ENCODE data around the gene ELOVL5.

The ELOVL5 gene

DNA sequence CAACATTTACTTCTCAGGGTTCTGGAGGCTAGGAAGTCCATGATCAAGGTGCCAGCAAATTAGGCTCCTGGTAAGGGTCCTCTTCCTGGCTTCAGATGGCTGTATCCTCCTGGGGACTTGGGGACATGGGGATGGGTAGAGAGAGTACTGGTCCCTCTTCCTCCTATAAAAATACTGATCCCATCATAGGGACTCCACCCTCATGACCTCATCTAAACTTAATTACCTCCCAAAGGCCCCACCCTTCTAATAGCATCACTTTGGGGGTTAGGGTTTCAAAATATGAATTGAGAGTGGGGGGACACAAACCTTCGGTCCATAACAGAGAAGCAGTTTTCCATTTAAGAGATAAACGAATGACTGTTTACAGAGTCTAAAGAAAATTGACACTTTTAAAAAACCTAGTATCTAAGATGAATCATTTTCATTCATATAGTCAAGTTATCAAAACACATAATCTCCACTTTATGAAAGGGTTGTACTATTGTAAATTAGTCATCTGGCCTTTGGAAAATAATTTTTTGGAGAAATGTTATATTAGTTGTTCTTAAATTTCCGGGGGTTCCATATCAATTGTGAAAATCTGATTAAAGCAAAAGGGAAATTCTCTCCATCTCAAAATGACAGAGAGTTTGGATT, 33.5 kb downstream of the ELOVL5 start:
- no peak overlapping the region for H3K27ac ChIP-seq
- TF ChIP-seq, protein P1, sequence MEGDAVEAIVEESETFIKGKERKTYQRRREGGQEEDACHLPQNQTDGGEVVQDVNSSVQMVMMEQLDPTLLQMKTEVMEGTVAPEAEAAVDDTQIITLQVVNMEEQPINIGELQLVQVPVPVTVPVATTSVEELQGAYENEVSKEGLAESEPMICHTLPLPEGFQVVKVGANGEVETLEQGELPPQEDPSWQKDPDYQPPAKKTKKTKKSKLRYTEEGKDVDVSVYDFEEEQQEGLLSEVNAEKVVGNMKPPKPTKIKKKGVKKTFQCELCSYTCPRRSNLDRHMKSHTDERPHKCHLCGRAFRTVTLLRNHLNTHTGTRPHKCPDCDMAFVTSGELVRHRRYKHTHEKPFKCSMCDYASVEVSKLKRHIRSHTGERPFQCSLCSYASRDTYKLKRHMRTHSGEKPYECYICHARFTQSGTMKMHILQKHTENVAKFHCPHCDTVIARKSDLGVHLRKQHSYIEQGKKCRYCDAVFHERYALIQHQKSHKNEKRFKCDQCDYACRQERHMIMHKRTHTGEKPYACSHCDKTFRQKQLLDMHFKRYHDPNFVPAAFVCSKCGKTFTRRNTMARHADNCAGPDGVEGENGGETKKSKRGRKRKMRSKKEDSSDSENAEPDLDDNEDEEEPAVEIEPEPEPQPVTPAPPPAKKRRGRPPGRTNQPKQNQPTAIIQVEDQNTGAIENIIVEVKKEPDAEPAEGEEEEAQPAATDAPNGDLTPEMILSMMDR (conservative IDR thresholded peaks at IDR 0.05): no peak

DNA sequence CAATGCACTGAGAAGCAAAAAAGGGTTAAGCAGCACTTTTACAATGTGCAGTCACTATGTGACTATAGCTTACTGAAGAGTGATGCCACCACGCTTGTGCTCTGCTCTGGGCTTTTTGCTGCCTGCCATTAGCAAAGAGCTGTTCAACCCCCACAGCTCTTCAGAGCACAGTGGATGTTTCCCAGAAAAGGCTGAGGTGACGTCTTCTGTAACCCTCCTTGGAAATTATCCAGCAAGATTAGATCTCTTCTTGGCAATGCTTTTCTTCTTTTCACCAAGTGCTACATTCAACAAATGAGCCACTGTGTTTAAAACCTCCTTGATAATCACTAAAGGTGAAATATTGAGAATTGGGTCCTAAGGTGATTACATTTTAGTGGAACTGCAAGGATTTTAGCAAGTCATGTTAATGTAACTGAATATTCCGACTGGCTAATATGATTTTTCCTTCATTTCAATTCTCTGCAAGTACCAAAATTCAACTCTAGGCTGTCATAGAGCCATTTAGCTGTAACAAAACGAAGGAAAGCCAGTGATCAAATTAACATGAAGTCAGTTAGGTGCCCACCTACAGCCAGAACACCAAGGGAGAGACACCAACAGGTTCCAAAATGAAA, 34.9 kb downstream of the ELOVL5 start:
- no peak overlapping the region for H3K27ac ChIP-seq
- TF ChIP-seq, protein P1 (conservative IDR thresholded peaks at IDR 0.05): no peak

DNA sequence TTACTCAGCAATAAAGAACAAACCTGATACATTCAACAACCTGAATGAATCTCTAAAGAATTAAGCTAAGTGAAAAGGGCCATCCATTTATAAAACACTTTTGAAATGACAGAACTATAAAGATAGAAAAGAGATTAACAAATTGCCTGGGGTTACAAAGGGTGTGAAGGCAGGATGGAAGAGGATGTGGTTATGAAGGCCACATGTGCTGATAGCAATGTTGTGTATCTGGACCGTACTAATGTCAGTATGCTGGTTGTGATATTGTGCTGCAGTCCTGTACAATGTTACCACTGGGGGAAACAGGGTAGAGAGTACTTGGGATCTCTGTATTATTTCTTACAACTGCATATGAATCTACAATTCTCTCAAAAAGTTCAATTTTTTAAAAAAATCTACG, 36.4 kb downstream of the ELOVL5 start:
- no peak overlapping the region for H3K27ac ChIP-seq
- TF ChIP-seq, protein P1 (conservative IDR thresholded peaks at IDR 0.05): no peak

DNA sequence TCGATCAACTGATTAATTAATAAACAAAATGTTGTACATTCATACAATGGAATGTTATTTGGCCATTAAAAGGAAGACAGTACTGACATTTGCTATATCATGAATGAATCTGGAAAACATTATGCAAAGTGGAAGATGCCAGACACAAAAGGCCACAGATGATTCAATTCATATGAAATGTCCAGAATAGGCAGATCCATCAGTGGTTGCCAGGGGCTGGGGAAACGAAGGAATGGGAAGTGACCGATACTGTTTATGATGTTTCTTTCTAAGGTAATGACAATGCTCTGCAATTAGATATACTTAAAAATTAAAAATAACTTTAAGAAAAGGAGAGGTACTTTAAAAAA, 37.2 kb downstream of the ELOVL5 start:
- H3K27ac ChIP-seq: no peak overlapping the region
- TF ChIP-seq, protein P1 (conservative IDR thresholded peaks at IDR 0.05): no peak

DNA sequence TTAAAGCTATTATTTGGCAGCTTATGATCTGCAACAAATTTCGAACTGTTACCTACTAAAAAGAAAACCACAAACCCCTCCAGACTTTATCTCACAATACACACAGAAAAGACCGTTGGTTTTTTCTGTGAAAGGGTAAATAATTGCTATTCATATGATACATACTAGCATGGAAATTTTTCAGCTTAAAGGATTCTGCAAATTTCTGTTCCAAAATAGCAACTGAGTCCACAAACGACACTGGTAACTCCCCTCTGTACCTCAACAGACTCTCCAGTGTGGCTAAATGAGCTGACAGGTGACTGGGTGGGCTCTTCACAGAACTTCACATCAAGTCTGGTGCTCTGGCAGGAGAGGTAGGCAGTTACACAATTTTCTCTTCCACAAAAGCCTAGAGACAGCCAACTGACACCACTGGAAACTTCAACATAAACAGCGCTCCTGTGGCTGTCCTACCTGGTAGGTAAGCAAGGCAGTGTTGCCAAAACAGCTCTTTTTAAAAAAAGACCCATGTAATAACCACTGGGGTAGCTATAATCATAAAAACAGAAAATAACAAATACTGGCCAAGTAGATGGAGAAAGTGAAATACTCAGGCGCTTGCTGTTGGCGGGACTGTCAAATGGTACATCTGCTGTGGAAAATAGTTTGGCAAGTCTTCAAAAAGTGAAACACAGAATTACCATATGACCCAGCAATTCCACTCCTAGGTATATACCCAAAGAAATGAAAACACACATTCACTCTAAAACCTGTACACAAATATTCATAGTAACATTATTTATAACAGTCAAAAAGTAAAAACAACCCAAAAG, 37.8 kb downstream of the ELOVL5 start:
- no peak overlapping the region for H3K27ac ChIP-seq
- TF ChIP-seq, protein P1 (conservative IDR thresholded peaks at IDR 0.05): no peak

DNA sequence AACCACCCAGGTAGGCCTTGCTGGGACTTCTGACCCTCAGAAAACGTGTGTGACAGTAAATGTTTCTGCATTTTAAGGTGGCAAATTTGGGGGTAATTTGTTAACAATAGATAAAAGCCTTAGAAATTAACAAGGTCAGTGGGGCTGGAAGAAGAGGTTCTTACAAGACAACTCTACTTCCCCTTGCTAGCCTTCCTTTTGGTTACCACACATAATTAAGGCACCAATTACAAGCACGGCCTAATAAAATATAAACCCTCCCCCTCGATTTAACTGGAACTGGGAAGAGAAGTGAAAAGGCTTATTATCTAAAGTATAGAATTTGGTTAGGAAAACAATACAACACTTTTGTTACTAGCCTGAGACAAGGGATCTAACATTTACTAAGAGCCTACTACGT, 38.8 kb downstream of the ELOVL5 start:
- no peak overlapping the region for H3K27ac ChIP-seq
- TF ChIP-seq, protein P1 (conservative IDR thresholded peaks at IDR 0.05): no peak

DNA sequence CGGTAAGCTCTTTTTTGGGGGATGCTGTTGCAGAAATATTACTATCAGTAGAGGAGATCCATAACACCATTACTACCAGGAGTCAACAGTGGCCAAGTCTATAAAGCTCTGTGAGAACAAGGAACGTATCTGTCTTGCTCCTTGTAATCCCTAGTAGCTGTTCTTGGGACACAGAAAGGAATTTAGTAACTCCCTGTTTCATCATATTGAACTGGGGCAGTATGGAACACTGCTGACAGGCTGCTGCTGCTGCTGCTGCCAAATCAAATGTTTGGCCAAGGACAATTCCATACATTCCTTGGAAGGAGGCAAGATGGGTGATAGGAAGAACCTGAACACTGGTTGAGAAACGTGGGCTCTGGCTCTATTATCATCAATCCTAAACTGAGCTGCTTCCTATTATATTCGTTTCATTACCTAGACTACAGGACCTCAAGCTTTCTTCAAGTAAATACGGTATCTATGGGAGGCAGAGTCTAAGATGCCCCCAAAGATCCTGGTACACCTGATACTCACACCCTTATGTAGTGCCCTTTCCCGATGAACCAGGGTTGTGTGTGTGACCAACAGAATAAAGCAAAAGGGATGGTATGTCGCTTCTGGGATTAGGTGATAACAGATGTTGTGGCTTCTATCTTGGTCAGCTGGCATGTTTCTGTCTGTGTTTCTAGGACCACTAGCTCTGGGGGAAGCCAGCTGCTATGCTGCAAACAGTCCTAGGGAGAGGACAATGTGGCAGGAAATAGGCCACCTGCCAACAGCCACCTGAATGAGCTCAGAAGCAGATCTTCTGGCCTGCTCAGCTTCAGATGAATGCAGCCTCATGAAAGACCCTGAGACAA, 39.5 kb downstream of the ELOVL5 start:
- TF ChIP-seq, protein P1 (conservative IDR thresholded peaks at IDR 0.05): no peak
- no peak overlapping the region for H3K27ac ChIP-seq
